ENCODE data around the gene GNG12. TPM values are rescaled to one million over a fixed set of nuclear protein-coding genes. Genes with fewer than 3 reads are reported as not detected.

Gene GNG12
- total RNA-seq, 1 experiment from 2014 or later: 117 TPM

- no peaks in the 10 kb centered on the region for H3K9me3 Mint-ChIP-seq (ENCODE audit: unreplicated experiment)
- no peak for TF ChIP-seq CTCF (IDR thresholded peaks at IDR 0.05; ENCODE audit: unreplicated experiment)
- ChIA-PET POLR2A (no interaction called here), CTCF (interaction anchor here (1.0 to 4.6 kb wide), 3 partner anchors 84 to 114 kb away, joined by 3 to 18 read pairs (median 12); no protein-coding TSS in a partner anchor)
- H3K27ac Mint-ChIP-seq (ENCODE audit: low read depth, unreplicated experiment): no peak overlapping the region
- no peaks in the 10 kb centered on the region for H3K36me3 Mint-ChIP-seq (ENCODE audit: insufficient read depth, unreplicated experiment)
- H3K4me1 Mint-ChIP-seq (ENCODE audit: insufficient read depth, unreplicated experiment): peaks cover 6% of the 10 kb centered on the region
- BruUV-seq (replicated peaks): no TSS peak
- H3K27me3 Mint-ChIP-seq (ENCODE audit: insufficient read depth, unreplicated experiment): no peaks in the 10 kb centered on the region
- no peak for DNase-seq (ENCODE audit: unreplicated experiment)
- H3K4me3 Mint-ChIP-seq (ENCODE audit: unreplicated experiment): no peak overlapping the region
- intact Hi-C loops (cut with micrococcal nuclease): no loop called here
Observed at GRCh38 chr1:67675800-67676199, 157.5 kb downstream of the GNG12 start.

- POLR2A ChIA-PET: interaction anchor here (0.9 to 2.2 kb wide), 3 partner anchors 11 to 108 kb away, joined by 3 to 7 read pairs (median 4); no protein-coding TSS in a partner anchor
- intact Hi-C loops (cut with micrococcal nuclease): no loop called here
Observed at GRCh38 chr1:67674260-67675011, 158.8 kb downstream of the GNG12 start.

GRCh38 chr1:67673468-67674201, 159.6 kb downstream of the GNG12 start:
- intact Hi-C loops (cut with micrococcal nuclease): no loop called here
- Mint-ChIP-seq H3K9me3 (ENCODE audit: unreplicated experiment) (no peaks in the 10 kb centered on the region), H3K27ac (ENCODE audit: low read depth, unreplicated experiment) (no peak overlapping the region), H3K27me3 (ENCODE audit: insufficient read depth, unreplicated experiment) (no peaks in the 10 kb centered on the region), H3K4me3 (ENCODE audit: unreplicated experiment) (no peak overlapping the region), H3K4me1 (ENCODE audit: insufficient read depth, unreplicated experiment) (no peaks in the 10 kb centered on the region), H3K36me3 (ENCODE audit: insufficient read depth, unreplicated experiment) (no peaks in the 10 kb centered on the region)
- BruUV-seq (replicated peaks): no TSS peak
- no peak for TF ChIP-seq CTCF (IDR thresholded peaks at IDR 0.05; ENCODE audit: unreplicated experiment)
- ChIA-PET CTCF (interaction anchor here (0.6 to 1.4 kb wide), 5 partner anchors 55 to 138 kb away, joined by 3 to 6 read pairs (median 3); no protein-coding TSS in a partner anchor), POLR2A (interaction anchor here (0.9 to 2.2 kb wide), 2 partner anchors 10 to 17 kb away, joined by 3 to 7 read pairs; no protein-coding TSS in a partner anchor)
- no peak for DNase-seq (ENCODE audit: unreplicated experiment)

More at GRCh38 chr1:67674260-67675011, 158.8 kb downstream of the GNG12 start:
- H3K27ac Mint-ChIP-seq (ENCODE audit: low read depth, unreplicated experiment): no peak overlapping the region
- no peak for DNase-seq (ENCODE audit: unreplicated experiment)
- H3K4me1 Mint-ChIP-seq (ENCODE audit: insufficient read depth, unreplicated experiment): peaks cover under 1% of the 10 kb centered on the region
- TF ChIP-seq CTCF (IDR thresholded peaks at IDR 0.05; ENCODE audit: unreplicated experiment): no peak
- H3K36me3 Mint-ChIP-seq (ENCODE audit: insufficient read depth, unreplicated experiment): no peaks in the 10 kb centered on the region
- no peaks in the 10 kb centered on the region for H3K9me3 Mint-ChIP-seq (ENCODE audit: unreplicated experiment)
- CTCF ChIA-PET: interaction anchor here (0.7 to 4.6 kb wide), 6 partner anchors 56 to 139 kb away, joined by 3 to 18 read pairs (median 3); no protein-coding TSS in a partner anchor
- BruUV-seq (replicated peaks): no TSS peak
- no peak overlapping the region for H3K4me3 Mint-ChIP-seq (ENCODE audit: unreplicated experiment)
- no peaks in the 10 kb centered on the region for H3K27me3 Mint-ChIP-seq (ENCODE audit: insufficient read depth, unreplicated experiment)

GRCh38 chr1:67672260-67672803, 160.9 kb downstream of the GNG12 start:
- POLR2A ChIA-PET: interaction anchor here (0.8 kb wide), 1 partner anchor 10 kb away, joined by 3 read pairs; no protein-coding TSS in a partner anchor
- Mint-ChIP-seq H3K9me3 (ENCODE audit: unreplicated experiment) (no peaks in the 10 kb centered on the region), H3K4me1 (ENCODE audit: insufficient read depth, unreplicated experiment) (no peaks in the 10 kb centered on the region), H3K36me3 (ENCODE audit: insufficient read depth, unreplicated experiment) (no peaks in the 10 kb centered on the region), H3K27ac (ENCODE audit: low read depth, unreplicated experiment) (no peak overlapping the region), H3K27me3 (ENCODE audit: insufficient read depth, unreplicated experiment) (no peaks in the 10 kb centered on the region), H3K4me3 (ENCODE audit: unreplicated experiment) (no peak overlapping the region)
- intact Hi-C loops (cut with micrococcal nuclease): no loop called here
- CTCF ChIA-PET: interaction anchor here (1.1 kb wide), 1 partner anchor 137 kb away, joined by 5 read pairs; no protein-coding TSS in a partner anchor
- DNase-seq (ENCODE audit: unreplicated experiment): no peak
- no TSS peak for BruUV-seq (replicated peaks)
- TF ChIP-seq CTCF (IDR thresholded peaks at IDR 0.05; ENCODE audit: unreplicated experiment): no peak

Measured in MCF 10A (cell line).